Smooth muscle cell (in vitro differentiated cells): ENCODE data around the gene PRKCQ. TPM values are rescaled to one million over a fixed set of nuclear protein-coding genes. Genes with fewer than 3 reads are reported as not detected.

Source experiments
- DNase-seq: peaks from one replicate; lab custom pipeline; 2025; ENCODE audit not compliant: unreplicated experiment; lab: John Stamatoyannopoulos, UW
- H2AFZ ChIP-seq: fragments of 200-600 bp; sonication (generic); 2 replicates; pipeline ENCODE4 v1.6.0; 2016; ENCODE audit warnings: antibody characterized with exemption, low read depth, mild to moderate bottlenecking
- H3F3A ChIP-seq: fragments of 200-600 bp; sonication (generic); 2 replicates; pipeline ENCODE4 v1.6.0; 2017; ENCODE audit warnings: antibody characterized with exemption, low read depth
- H3K27ac ChIP-seq: fragments of 200-600 bp; sonication (generic); 2 replicates; pipeline ENCODE4 v1.5.1; 2016; ENCODE audit warnings: low read depth, mild to moderate bottlenecking
- H3K27me3 ChIP-seq: fragments of 200-600 bp; sonication (generic); 2 replicates; pipeline ENCODE4 v1.6.1; 2016; ENCODE audit warnings: low read depth, mild to moderate bottlenecking
- H3K36me3 ChIP-seq: fragments of 200-600 bp; sonication (generic); 2 replicates; pipeline ENCODE4 v1.5.1; 2016; ENCODE audit warnings: low read depth
- H3K4me1 ChIP-seq: fragments of 200-600 bp; sonication (generic); 2 replicates; pipeline ENCODE4 v1.5.1; 2016; ENCODE audit warnings: low read depth
- H3K4me2 ChIP-seq: fragments of 200-600 bp; sonication (generic); 2 replicates; pipeline ENCODE4 v1.6.0; 2016; ENCODE audit warnings: mild to moderate bottlenecking
- H3K4me3 ChIP-seq: fragments of 200-600 bp; sonication (generic); 2 replicates; pipeline ENCODE4 v1.5.1; 2016; ENCODE audit warnings: mild to moderate bottlenecking
- H3K79me2 ChIP-seq: fragments of 200-600 bp; sonication (generic); 2 replicates; pipeline ENCODE4 v1.6.0; 2016; ENCODE audit warnings: low read depth, mild to moderate bottlenecking
- H3K9ac ChIP-seq: fragments of 200-600 bp; sonication (generic); 2 replicates; pipeline ENCODE4 v1.6.0; 2016; ENCODE audit warnings: low read depth
- H3K9me3 ChIP-seq: fragments of 200-600 bp; sonication (generic); replicated peaks from 2 replicates; pipeline ENCODE4 v1.5.1; 2016; ENCODE audit warnings: low read depth
- H4K20me1 ChIP-seq: fragments of 200-600 bp; sonication (generic); 2 replicates; pipeline ENCODE4 v1.6.0; 2016; ENCODE audit warnings: low read depth
- CTCF ChIP-seq: fragments of 200-600 bp; sonication (generic); IDR thresholded peaks from 2 replicates; pipeline ENCODE4 v1.5.1; 2017; ENCODE audit warnings: borderline replicate concordance, mild to moderate bottlenecking, antibody characterized with exemption; ENCODE audit not compliant: insufficient read depth, poor library complexity, severe bottlenecking
- WGBS: methylation state at CpG from one replicate; pipeline ENCODE4 v1.1.7; 2016; ENCODE audit warnings: low lambda C conversion rate; 5-methylcytosine and 5-hydroxymethylcytosine counted together
- polyA plus RNA-seq: library from polyadenylated mRNA; unstranded; fragments of >200 nt; fragmentation: Nextera tagmentation; extraction: Ambion mirVana; gene quantifications from 2 replicates; pipeline ENCODE4 v1.2.1, GENCODE V29; 2016
- total RNA-seq: library from RNA; depleted of rRNA; stranded (reverse); fragments of >200 nt; gene quantifications from 2 replicates; pipeline ENCODE4 v1.2.3, GENCODE V29; 2014

Gene PRKCQ
- total and polyA plus RNA-seq, 2 experiments from 2014 or later: 0.27 to 0.38 TPM

GRCh38 chr10:6558272-6558671 lies 21.8 kb downstream of the PRKCQ start:
- H3K4me1 ChIP-seq: no peaks in the 10 kb centered on the region
- no peak for TF ChIP-seq CTCF
- 48% methylated on average over 2 of the region's 2 CpGs for WGBS
- H4K20me1 ChIP-seq: no peaks in the 10 kb centered on the region
- H3K27ac ChIP-seq: no peak overlapping the region
- no peak overlapping the region for H3K4me2 ChIP-seq
- no peak overlapping the region for H3K4me3 ChIP-seq
- no peak overlapping the region for H2AFZ ChIP-seq
- no peaks in the 10 kb centered on the region for H3K79me2 ChIP-seq
- H3F3A ChIP-seq: no peaks in the 10 kb centered on the region
- DNase-seq: no peak
- H3K27me3 ChIP-seq: no peaks in the 10 kb centered on the region
- H3K9ac ChIP-seq: no peak overlapping the region
- no peaks in the 10 kb centered on the region for H3K9me3 ChIP-seq
- no peaks in the 10 kb centered on the region for H3K36me3 ChIP-seq

GRCh38 chr10:6553937-6554336 lies 26.1 kb downstream of the PRKCQ start:
- H2AFZ ChIP-seq: no peak overlapping the region
- H3K4me2 ChIP-seq: no peak overlapping the region
- no peak overlapping the region for H3K9ac ChIP-seq
- WGBS: 77% methylated on average over 7 of the region's 7 CpGs
- no peak for DNase-seq
- H3K27me3 ChIP-seq: no peaks in the 10 kb centered on the region
- H3K27ac ChIP-seq: no peak overlapping the region
- H3K4me1 ChIP-seq: no peaks in the 10 kb centered on the region
- no peaks in the 10 kb centered on the region for H3K36me3 ChIP-seq
- H3K9me3 ChIP-seq: no peaks in the 10 kb centered on the region
- H3K79me2 ChIP-seq: no peaks in the 10 kb centered on the region
- H3F3A ChIP-seq: no peaks in the 10 kb centered on the region
- no peak overlapping the region for H3K4me3 ChIP-seq
- TF ChIP-seq CTCF: no peak
- no peaks in the 10 kb centered on the region for H4K20me1 ChIP-seq

- Histone ChIP-seq H3F3A (no peaks in the 10 kb centered on the region), H3K27me3 (no peaks in the 10 kb centered on the region), H2AFZ (no peak overlapping the region), H4K20me1 (no peaks in the 10 kb centered on the region), H3K4me3 (no peak overlapping the region), H3K4me1 (peaks cover 6% of the 10 kb centered on the region), H3K27ac (no peak overlapping the region), H3K9ac (no peak overlapping the region), H3K79me2 (no peaks in the 10 kb centered on the region), H3K36me3 (no peaks in the 10 kb centered on the region), H3K4me2 (no peak overlapping the region), H3K9me3 (no peaks in the 10 kb centered on the region)
- DNase-seq: no peak
- no peak for TF ChIP-seq CTCF
- 71% methylated on average over 9 of the region's 9 CpGs for WGBS
Measured at GRCh38 chr10:6543431-6544005, 36.6 kb downstream of the PRKCQ start.

- no peak overlapping the region for H3K4me3 ChIP-seq
- H3K27ac ChIP-seq: no peak overlapping the region
- no peaks in the 10 kb centered on the region for H3K79me2 ChIP-seq
- no peak overlapping the region for H3K4me2 ChIP-seq
- no peaks in the 10 kb centered on the region for H3K27me3 ChIP-seq
- DNase-seq: no peak
- H3K9ac ChIP-seq: no peak overlapping the region
- no peak for TF ChIP-seq CTCF
- WGBS: 58% methylated on average over 9 of the region's 9 CpGs
- H3K36me3 ChIP-seq: no peaks in the 10 kb centered on the region
- H4K20me1 ChIP-seq: no peaks in the 10 kb centered on the region
- no peaks in the 10 kb centered on the region for H3F3A ChIP-seq
- H3K9me3 ChIP-seq: no peaks in the 10 kb centered on the region
- H2AFZ ChIP-seq: no peak overlapping the region
- peaks cover 6% of the 10 kb centered on the region for H3K4me1 ChIP-seq
Measured at GRCh38 chr10:6542999-6543430, 37.1 kb downstream of the PRKCQ start.
